AML-193 (cell line): Measurements from ENCODE around the gene TAL1.
A peak's percentile ranks its signal among the peaks of the same experiment; 100 is the strongest.
"Not testable (repeated sequence)": the region's sequence is repeated elsewhere in the genome, so short reads cannot be mapped to it uniquely, and the experiment has no call there.

Experiments used
- DNase-seq, 2 experiments: peaks; one replicate each; lab custom pipeline; 2025; lab: John Stamatoyannopoulos, UW

TAL1 gene

DNA sequence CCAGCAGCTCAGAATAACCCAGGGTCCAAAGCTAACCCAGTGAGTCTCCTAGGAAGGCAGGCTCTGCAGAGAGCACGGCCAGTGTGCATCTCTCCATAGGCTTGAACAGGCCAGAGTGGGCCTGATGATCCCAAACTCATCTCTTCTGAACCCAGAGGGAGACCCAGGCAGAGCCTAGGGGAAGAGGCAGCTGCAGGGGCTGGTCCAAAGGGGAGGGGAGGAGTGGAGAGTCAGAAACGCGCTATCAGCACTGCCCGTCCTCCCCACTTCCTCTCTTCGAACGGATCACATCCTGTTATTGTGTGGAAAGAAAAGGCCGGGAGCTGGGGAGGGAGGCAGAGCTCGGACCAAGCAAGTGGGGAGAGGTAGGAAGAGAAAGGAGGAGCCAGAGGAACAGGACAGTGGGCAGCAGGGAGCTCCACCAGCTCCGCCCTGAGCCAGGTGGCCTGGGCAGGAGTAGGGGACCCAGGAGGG is 20.2 kb downstream of the TAL1 start:
- peak; percentile 6 to 22 for DNase-seq

DNA sequence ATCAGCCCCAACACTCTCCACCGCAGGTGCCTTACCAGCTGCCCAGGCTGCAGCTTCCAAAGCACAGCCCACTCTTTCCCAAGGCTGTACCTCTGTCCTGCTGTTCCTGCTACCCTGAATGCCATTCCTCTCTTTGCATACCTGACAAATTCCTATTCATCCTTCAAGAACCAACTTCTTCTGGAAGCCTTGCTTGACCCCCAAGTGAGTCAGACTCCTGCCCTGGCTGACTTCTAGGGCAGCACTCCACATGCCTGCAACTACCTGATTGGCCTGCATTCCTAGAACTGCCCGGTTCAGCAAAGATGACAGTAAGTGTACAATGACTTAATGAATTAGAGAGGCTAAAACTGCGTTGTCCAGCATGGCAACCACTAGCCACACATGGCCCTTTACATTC is 21.4 kb downstream of the TAL1 start:
- no peak for DNase-seq

DNA sequence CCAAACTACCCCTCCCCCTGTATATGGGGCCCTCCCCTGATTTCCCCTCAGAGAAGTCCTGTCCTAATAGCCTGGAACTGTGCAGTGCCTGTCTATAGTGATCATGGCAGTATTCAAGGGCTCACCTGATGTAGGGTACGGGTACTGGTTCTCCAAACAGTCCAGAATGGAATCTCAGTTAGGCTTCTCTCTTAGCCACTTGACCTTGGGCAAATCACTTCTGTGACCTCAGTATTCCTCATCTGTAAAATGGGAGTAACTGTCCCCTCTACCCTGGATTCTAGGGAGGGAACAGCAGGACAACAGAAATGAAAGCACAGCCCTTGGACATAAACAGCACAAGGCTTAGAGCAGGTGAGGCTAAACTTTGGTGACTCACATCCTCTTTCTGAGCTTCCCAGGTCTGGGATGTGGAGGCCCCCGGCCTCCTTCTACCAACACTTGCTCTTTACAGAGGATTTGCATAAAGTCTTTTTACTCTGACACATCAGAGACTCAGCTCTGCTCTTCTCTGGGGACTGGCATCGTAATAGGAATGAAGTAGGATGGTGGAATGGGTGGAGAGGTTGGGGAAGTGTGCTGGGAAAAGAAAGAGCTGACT is 22.2 kb downstream of the TAL1 start:
- DNase-seq: no peak

DNA sequence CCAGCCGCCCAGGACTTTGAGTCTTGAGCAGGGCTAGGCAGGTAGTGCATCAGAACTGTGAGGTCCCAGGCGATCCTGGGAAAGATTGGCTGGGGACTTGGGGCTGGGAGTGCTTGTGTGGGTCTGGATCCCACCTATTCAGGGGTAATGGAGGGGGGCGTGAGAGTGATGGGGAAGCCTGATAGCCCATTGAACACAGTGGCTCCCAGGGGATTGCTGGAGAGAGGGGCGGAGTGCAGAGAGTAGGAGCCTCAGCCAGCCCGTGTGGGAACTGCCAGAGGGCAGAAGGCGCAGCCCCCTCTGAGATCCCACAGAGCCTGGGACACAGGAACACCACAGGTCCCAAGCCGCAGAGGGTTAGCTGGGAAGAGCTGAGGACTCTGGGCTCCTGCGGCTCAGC is 22.9 kb downstream of the TAL1 start:
- DNase-seq: no peak

DNA sequence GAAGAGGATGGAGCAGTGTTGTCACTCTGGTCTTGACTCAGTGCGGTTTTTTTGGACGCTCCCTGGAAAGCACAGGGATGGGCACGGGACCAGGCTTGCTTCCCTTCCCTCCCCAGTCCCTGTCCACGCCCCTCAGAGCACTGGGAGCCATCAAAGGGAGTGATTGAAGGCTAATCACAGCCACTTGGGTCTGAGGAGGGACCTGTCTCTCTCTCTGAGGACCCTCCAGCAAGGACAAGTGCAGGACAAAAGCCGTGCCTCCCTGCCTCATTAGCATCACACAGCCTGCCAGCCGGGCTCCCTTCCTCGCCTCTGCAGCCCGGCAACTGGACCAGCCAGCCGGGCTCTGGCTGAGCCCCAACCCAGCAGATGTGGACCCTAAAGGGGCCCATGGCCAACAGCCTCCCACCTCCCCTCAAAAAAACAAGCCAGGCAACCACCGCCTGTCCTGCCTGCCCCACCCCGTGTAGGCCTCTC is 23.6 kb downstream of the TAL1 start:
- DNase-seq: no peak

DNA sequence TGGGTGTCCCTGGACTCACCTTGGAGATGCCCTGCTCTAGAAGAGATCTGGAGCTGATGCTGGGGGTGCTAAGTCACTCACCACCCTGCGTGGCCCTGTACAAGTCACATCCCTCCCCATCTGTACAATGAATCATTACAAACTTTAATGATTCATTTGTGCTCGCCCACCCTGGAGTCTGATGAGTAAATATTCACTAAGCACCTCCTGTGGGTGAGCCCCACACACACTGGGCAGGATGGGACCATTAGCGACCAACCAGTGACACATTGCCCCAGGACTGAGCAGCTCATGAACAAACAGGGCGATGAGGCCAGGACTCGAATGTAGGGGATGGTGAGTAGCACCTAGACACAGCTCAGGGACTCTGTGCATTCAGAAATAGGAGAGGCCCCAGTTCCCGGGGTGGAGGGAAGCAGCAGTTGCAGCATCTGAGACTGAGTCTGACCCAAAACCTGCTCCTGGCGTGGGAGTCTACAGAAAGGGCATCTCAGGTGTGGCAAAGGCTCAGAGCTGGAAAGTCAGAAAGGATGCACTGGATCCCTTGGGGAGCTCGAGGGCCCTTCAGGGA is 24.1 kb downstream of the TAL1 start:
- DNase-seq: no peak

DNA sequence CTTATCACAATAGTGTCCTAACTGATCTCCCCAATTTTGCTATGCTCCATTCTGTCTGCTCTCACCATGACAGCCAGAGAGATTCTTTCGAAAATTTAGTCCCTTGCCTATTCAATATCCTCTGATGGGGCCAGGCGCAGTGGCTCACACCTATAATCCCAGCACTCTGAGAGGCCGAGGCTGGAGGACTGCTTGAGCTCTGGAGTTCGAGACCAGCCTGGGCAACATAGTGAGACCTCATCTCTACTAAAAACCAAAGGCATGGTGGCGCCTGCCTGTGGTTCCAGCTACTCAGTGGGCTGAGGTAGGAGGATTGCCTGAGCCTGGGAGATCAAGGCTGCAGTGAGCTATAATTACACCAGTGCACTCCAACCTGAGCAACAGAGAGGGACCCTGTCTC is 26.1 kb downstream of the TAL1 start:
- DNase-seq: no peak

DNA sequence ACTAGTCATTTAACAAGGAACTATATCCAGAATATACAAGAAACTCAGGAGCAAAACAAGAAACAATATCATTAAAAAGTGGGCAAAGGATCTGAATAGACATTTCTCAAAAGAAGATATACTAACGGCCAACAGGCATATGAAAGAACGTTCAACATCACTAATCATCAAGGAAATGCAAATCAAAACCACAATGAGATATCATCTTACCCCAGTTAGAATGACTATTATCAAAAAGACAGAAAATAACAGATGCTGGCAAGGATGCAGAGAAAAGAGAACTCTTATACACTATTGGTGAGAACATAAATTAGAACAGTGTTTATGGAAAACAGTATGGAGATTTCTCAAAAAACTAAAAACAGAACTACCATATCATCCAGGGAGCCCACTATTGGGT is 28.5 kb downstream of the TAL1 start:
- DNase-seq: not testable (repeated sequence)

DNA sequence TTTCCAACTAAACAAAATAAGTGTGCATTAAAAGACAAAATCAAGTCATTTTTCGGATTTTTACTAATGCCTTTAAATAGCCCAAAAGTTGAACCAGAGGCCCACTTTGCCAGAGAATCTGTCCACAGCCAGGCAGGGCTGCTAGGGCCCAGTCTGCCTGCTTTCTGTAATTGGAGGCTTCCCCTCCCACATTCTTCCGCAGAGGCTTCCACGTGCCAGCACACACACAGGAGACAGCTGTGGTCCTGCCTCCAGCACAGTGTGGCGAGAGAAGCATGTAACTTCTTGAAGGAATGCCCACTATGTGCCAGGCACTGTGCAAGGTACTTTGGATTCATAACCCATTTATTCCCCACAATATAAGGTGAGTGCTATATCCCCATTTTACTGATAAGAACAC is 30.8 kb downstream of the TAL1 start:
- no peak for DNase-seq

DNA sequence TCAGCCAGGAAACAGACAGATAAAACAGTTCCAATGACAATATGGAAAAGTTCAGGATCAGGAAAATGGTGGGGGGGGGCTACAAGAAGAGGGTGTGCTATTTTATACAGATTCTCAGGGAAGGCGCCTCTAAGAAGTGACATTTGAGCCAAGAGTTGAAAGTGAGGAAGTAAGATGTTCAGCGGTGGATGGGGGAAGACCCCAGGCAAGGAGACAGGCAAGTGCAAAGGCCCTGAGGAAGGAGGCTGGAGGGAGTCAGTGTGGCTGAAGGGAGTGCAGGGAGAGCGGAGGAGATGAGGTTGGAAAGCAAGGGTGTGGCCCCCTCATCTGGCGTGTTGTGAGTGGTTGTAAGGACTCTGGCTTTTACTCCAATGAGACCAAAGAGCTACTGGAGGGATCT is 33.8 kb downstream of the TAL1 start:
- no peak for DNase-seq

DNA sequence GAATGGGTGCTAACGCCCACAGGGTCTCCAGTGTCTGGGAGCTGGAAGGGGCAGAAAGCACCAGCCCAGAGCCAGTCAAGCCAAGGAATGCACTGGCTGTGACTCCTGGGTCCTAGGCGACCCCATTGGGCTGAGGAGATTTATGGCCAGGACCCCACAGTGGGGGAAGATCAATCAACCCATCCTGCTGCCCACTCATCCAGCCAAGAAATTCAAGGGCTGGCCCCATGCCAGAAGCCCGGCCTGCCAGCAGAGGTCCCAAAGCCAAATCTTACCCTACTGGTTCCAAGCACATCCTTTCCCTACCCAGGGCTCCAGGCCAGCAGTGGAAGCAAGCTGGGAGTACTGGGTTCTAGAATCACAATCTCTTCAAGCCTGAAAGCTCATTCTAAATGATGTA is 35.4 kb downstream of the TAL1 start:
- no peak for DNase-seq

DNA sequence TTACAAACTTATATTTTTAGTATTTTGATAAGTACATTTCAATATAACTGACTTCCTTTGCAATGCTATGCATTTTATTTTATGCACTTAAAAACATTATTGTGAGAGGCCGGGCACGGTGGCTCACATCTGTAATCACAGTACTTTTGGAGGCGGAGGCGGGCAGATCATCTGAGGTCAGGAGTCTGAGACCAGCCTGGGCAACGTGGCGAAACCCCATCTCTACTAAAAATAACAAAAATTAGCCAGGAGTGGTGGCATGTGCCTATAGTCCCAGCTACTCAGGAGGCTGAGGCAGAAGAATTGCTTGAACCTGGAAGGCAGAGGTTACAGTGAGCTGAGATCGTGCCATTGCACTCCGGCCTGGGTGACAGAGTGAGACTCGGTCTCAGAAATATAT is 36.0 kb downstream of the TAL1 start:
- DNase-seq: not testable (repeated sequence)

DNA sequence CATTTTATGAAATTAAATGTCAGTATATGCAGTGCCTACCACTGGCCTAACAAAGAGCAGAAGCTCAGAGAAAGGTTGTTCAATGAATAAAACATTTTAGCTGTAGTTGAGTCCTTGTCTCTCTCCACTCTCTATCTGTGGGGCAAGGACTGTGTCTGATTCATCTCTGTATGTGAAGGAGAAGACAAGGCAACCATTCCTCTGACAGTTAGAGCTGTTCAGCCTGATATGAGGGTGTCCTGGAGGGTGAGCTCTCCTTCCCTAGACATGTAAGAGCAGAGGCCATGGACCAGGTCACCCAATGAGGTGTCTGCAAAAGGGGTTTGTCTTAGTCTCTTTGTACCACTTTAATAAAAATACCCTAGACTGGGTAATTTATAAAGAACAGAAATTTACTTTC is 37.7 kb downstream of the TAL1 start:
- no peak for DNase-seq

DNA sequence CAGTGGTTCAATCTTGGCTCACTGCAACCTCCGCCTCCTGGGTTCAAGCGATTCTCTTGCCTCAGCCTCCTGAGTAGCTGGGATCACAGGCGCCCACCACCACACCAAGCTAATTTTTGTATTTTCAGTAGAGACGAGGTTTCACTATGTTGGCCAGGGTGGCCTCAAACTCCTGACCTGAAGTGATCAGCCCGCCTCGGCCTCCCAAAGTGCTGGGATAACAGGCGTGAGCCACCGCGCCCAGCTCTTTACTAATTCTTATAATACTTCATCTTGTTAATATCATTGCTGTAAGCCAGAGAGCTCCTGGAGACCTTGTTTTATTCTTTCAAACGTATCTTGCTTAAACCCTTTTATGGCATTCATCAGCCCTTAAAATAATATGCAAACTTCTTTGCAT is 38.5 kb downstream of the TAL1 start:
- DNase-seq: not testable (repeated sequence)

DNA sequence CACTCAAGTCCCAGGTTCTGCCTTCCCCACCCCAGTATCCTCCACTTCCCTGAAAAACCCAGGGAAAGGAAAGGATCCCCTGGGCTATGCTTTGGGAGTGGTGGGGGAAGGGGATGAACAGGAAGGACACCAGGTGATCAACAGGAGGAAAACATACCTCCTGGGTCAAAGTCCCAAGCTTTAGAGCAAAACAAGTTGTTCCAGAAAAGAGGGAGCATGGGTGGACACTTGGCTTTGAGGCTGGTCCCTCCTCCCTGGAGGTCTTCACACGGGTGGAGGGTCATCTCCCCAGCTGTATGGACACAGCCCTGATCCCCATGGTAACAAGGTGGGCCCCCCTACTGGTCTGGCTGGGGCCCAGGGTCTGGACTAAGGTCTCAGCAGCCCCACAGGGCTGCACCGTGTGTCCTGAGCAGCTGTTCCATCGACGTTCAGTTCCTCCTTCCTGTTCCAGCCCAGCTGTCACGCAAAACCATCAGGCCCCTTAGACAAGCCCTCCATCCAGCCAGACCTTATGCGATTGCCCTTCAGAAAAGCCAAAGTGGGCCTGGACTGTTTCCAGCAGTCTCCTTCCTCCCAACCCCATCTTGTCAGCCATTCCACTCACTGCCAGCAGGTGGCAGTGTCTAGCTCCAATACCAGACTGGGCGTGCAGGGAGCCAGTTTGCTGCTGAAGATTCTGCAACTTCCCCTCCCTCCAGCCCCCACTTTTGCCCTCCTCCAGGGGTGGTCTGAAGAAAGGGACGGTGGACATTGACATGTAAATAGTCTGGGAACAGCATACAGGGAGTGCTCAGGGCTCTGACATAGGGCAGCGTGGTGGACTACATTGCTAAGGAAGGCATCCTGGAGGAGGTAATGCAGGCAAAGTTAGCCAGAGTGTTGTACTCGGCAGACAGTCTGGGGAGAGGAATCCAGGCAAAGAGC is 39.3 kb downstream of the TAL1 start:
- DNase-seq: peak; percentile 46 to 54

DNA sequence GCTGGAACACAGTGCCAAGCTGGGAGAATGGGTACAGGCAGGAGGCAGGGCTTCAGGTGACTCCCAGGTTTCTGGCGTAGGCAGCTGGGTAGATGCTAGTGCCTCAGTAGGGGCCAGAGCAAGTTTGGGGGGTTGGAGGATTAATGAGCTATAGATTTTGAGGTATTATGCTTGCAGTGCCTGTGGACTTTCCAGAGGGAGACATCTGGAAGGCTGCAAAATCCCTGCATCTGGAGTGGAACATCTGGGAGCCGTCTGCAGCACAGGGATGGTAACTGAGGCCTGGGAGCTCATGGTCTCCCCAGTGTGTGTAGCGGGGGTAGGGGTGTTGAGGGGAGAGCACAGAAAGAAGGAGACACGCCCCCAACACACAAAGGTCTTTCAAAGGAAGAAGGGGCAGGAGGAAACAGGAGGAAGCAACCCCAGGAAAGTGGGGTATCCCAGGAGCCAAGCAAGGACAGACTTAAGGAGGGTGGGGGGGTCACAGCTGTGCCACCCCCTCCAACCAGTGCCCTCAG is 40.0 kb downstream of the TAL1 start:
- no peak for DNase-seq

DNA sequence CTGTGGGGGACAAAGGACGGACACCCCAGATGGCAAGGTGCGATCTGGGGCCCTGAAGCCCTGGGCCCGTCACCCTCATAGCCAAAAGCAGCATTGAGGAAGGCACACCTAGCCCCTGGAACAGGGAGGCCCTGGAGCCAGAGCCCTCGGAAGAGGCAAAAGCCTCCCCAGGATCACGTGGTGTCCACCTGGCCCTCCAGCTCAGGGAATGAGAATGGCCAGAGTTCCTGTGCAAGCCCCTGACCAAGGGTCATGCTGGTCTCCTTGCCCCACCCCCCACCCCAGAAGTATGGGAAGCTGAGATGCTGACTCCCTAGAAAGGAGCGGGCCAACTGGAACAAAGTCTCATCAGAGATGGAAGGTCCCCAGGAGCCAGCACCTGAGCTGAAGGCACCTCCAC is 41.2 kb downstream of the TAL1 start:
- DNase-seq: no peak

DNA sequence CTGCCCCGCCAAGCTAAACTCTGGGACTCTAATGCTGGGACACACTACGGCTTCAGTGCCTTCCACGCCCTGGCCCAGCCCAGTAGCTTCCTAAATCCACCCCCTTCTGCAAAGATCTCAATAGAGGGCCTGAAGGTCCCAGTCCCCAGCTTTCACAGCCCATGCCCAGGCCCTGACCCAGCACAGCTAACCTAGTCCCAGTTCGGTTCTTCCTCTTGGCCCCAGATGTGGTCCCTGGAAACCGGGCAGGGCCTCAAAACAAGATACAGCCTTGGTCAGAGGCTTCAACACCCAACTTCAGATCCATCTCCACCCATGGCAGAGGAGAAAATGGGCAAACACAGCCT is 41.5 kb downstream of the TAL1 start:
- DNase-seq: no peak

DNA sequence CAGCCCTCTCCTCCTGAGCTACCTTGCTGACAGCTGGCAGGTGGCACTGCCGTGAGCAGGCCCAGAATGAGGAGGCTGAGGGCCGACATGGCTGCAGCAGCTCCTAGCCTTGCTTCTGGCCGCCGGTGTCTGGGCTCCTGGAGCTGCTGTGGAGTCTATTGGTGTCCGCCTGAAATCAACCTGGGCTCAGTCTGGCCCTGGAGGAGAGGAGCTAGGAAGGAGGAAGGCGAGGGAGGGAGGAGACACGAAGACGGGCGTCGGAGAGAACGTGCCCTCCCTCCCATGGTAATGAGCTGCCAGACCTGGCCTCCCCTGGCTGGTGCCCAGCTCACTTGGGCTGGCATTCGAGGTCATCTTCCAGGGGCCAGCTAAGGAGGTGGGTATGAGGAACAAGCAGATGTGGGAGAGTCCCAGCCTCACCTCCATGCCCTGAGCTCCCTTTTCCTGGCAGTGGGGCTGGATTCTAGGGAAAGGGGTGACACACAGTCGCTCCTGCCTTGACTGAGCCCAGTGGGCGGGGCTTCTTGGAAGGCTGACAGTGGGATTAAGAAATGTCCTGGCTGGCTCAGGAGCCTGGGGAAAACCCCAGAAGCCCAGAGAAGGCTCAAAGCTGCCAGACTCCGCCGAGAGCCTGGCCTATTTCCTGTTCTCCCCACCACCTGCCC is 42.0 kb downstream of the TAL1 start, which contains the start of gene PDZK1IP1:
TSS of gene PDZK1IP1 (minus strand) at position 193 of the 665 bp plus-strand sequence. CDS start at position 89, 104 bp downstream.
- no peak for DNase-seq

DNA sequence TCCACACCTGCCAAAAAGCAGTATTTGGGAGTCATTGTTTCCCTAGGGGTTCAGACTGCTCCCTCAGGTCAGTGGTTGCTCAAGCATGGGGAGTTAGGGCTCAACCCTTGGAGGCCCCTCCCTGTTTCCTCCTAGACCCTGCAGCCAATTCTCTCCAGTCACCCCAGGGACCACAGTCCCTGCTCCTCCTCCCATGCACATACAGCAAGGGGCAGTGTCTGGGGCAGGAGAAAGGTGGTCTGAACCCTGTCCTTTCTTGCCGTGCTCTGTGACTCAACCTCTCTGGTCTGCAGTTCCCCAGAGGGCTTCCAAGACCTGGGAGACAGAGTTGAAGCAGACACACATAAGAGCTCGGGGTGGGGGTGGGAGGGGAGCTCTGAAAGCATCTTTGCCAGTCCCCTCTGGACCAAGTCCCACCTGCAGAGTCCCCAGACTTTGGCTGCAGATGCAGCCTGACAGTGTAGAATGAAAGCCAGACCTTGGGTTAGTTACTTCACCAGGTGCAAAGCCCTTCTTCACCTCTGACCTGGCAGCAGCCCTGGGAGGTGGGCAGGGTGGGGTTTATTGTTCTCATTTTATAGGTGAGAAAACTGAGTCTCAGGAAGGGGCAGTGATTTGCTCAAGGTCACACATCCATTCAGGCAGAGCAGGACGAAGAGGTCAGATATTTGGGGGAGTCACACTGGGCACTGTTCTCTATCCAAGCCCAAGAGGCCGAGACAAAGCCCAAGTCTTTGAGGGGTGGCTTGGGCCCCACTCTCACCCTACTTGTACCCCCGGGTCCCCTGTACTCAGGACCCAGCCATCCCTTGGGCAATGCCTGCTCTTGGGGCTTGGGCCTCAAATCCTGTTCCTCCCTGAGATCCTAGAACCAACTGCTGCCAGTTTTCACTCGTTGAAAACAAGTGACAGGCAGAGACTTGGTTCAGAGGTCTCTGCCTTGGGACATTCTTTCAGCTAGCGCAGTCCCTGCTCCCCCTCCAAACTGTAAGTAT is 42.9 kb downstream of the TAL1 start:
- DNase-seq: no peak

DNA sequence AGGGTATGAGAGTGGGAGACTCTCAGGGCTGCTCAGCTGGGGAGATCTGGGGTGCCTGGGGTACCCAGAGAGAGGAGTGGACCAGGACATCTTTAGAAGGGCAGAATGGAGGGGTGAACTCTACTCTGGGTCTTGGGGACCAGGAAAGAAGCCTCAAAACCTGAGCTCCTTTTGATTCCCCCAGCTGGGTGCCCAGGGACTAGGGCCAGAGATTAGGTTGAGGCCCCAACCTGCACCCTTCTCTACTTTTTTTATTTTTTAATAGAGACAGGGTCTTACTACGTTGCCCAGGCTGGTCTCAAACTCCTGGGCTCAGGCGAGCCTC is 44.1 kb downstream of the TAL1 start:
- DNase-seq: no peak
